ENCODE measurements around the gene WBP1L. TPM values are rescaled to one million over a fixed set of nuclear protein-coding genes. Genes with fewer than 3 reads are reported as not detected.

Gene WBP1L
- total and polyA plus RNA-seq, 2 experiments from 2014 or later: 7.0 to 55.7 TPM

GRCh38 chr10:102704915-102705314 lies 38.8 kb upstream of the WBP1L start (continued):
- TF ChIP-seq ETS1 (IDR thresholded peaks at IDR 0.05) (no peak), EZH2 (IDR thresholded peaks at IDR 0.05; ENCODE audit: low read depth, unreplicated experiment) (no peak), ZNF114 (CRISPR knock-in tag; IDR thresholded peaks at IDR 0.05) (no peak), REST (IDR thresholded peaks at IDR 0.05; ENCODE audit: unreplicated experiment) (no peak)

- H3K79me2 ChIP-seq (replicated peaks; ENCODE audit: insufficient read depth): peaks cover 50% of the 10 kb centered on the region
- no peak overlapping the region for H2AFZ ChIP-seq
- no peaks in the 10 kb centered on the region for H3K36me3 Mint-ChIP-seq (ENCODE audit: low read depth)
- no peaks in the 10 kb centered on the region for H3K27me3 ChIP-seq (ENCODE audit: insufficient read depth)
- H3K4me3 ChIP-seq: no peak overlapping the region
- peaks cover 9% of the 10 kb centered on the region; the same call in 1 of the 2 replicates for H4K20me1 ChIP-seq (replicated peaks; ENCODE audit: insufficient read depth)
- no peak overlapping the region for H3K4me3 Mint-ChIP-seq
- H3K4me1 Mint-ChIP-seq: no peaks in the 10 kb centered on the region; the same call in 2 of the 3 replicates
- no peaks in the 10 kb centered on the region for H3K9me2 ChIP-seq (ENCODE audit: insufficient read depth)
- H3K4me2 ChIP-seq: no peak overlapping the region
- no peak overlapping the region; the same call in 1 of the 2 replicates for H3K27ac ChIP-seq (ENCODE audit: low read depth)
- no peaks in the 10 kb centered on the region for H3K4me1 ChIP-seq (ENCODE audit: insufficient read depth)
- no peak overlapping the region for H3K27ac Mint-ChIP-seq
- no peak for DNase-seq (ENCODE audit: low spot score)
- no peaks in the 10 kb centered on the region for H3F3A ChIP-seq (replicated peaks; ENCODE audit: low read depth)
- no peak for ATAC-seq
- no peaks in the 10 kb centered on the region for H3K27me3 Mint-ChIP-seq (ENCODE audit: insufficient read depth, low read depth, poor library complexity)
- no peaks in the 10 kb centered on the region for H3K36me3 ChIP-seq (ENCODE audit: insufficient read depth)
- no peaks in the 10 kb centered on the region for H3K9me3 Mint-ChIP-seq
- TF ChIP-seq CREB1 (CRISPR knock-in tag; IDR thresholded peaks at IDR 0.05; ENCODE audit: low read depth) (no peak), CTCF (conservative IDR thresholded peaks at IDR 0.05; ENCODE audit: low read depth in 2 of 2) (no peak), JUNB (IDR thresholded peaks at IDR 0.05; ENCODE audit: unreplicated experiment) (no peak), STAT1 (IDR thresholded peaks at IDR 0.05; ENCODE audit: unreplicated experiment) (no peak), EZH2phosphoT487 (IDR thresholded peaks at IDR 0.05; ENCODE audit: unreplicated experiment) (no peak), EZH2 (IDR thresholded peaks at IDR 0.05; ENCODE audit: low read depth, unreplicated experiment) (no peak), NANOG (IDR thresholded peaks at IDR 0.05; ENCODE audit: borderline replicate concordance) (no peak), ZNF462 (CRISPR knock-in tag; IDR thresholded peaks at IDR 0.05) (no peak), ETS1 (IDR thresholded peaks at IDR 0.05) (no peak), POLR2AphosphoS5 (IDR thresholded peaks at IDR 0.05; ENCODE audit: low read depth) (no peak)
These were observed 38.2 kb upstream of the WBP1L start for GRCh38 chr10:102705531-102705930.
